Keratinocyte (primary cell): Measurements from ENCODE around the gene CSHL1. TPM values are rescaled to one million over a fixed set of nuclear protein-coding genes. Genes with fewer than 3 reads are reported as not detected.
A peak's percentile ranks its signal among the peaks of the same experiment; 100 is the strongest.
"Not testable (repeated sequence)": the region's sequence is repeated elsewhere in the genome, so short reads cannot be mapped to it uniquely, and the experiment has no call there.

Experiments
- DNase-seq: peaks from one replicate; pipeline ENCODE4 v3.0.0-alpha.2; 2011; ENCODE audit warnings: low read depth, missing footprints, low spot score
- FAIRE-seq: peaks from 2 replicates; lab custom pipeline; 2011; peaks lifted over from hg19 to GRCh38; lab: Jason Lieb, UNC
- H2AFZ ChIP-seq: 2 replicates; pipeline ENCODE4 v1.6.0; 2012; ENCODE audit warnings: low read length, control low read depth, inconsistent platforms; ENCODE audit not compliant: control insufficient read depth
- H3K27ac ChIP-seq: 2 replicates; pipeline ENCODE4 v1.5.1; 2011; ENCODE audit warnings: low read length; ENCODE audit not compliant: control insufficient read depth, insufficient read depth
- H3K27me3 ChIP-seq: 3 replicates; pipeline ENCODE4 v1.6.0; 2011; ENCODE audit warnings: low read length; ENCODE audit not compliant: control insufficient read depth, insufficient read depth; ENCODE audit errors: extremely low read depth
- H3K36me3 ChIP-seq, 2 experiments: 2 replicates in 1 of 2; 3 replicates in 1 of 2; pipeline ENCODE4 v1.5.1; 2011; ENCODE audit warnings: low read length in 2 of 2, mild to moderate bottlenecking in 1 of 2; ENCODE audit not compliant: control insufficient read depth in 2 of 2, insufficient read depth in 2 of 2; ENCODE audit errors: extremely low read depth in 1 of 2
- H3K4me1 ChIP-seq: 3 replicates; pipeline ENCODE4 v1.5.1; 2011; ENCODE audit warnings: low read length; ENCODE audit not compliant: control insufficient read depth, insufficient read depth; ENCODE audit errors: extremely low read depth
- H3K4me2 ChIP-seq: 3 replicates; pipeline ENCODE4 v1.6.0; 2011; ENCODE audit warnings: low read depth, low read length; ENCODE audit not compliant: control insufficient read depth, insufficient read depth; ENCODE audit errors: extremely low read depth
- H3K4me3 ChIP-seq, 3 experiments: fragments of 200-600 bp in 1 of 3; sonication (generic) in 1 of 3; 2 replicates in 2 of 3; 3 replicates in 1 of 3; pipeline ENCODE4 v1.5.1; 2011 to 2016; ENCODE audit warnings: low read length in 3 of 3, mild to moderate bottlenecking in 3 of 3, control low read depth in 2 of 3, inconsistent platforms in 1 of 3, low read depth in 1 of 3, mixed read lengths in 1 of 3, mixed run types in 1 of 3, moderate library complexity in 1 of 3; ENCODE audit not compliant: control insufficient read depth in 2 of 3, insufficient read depth in 2 of 3; ENCODE audit errors: extremely low read depth in 1 of 3
- H3K79me2 ChIP-seq: 2 replicates; pipeline ENCODE4 v1.6.0; 2012; ENCODE audit warnings: low read length; ENCODE audit not compliant: control insufficient read depth, insufficient read depth
- H3K9ac ChIP-seq: 3 replicates; pipeline ENCODE4 v1.6.0; 2011; ENCODE audit warnings: low read length; ENCODE audit not compliant: control insufficient read depth, insufficient read depth; ENCODE audit errors: extremely low read depth
- H3K9me1 ChIP-seq: 3 replicates; pipeline ENCODE4 v1.6.0; 2011; ENCODE audit warnings: low read length; ENCODE audit not compliant: control insufficient read depth, insufficient read depth; ENCODE audit errors: extremely low read depth
- H3K9me3 ChIP-seq: 2 replicates; pipeline ENCODE4 v1.5.1; 2012; ENCODE audit warnings: low read depth, low read length; ENCODE audit not compliant: control insufficient read depth
- H4K20me1 ChIP-seq: 3 replicates; pipeline ENCODE4 v1.6.0; 2011; ENCODE audit warnings: low read length; ENCODE audit not compliant: control insufficient read depth, insufficient read depth; ENCODE audit errors: extremely low read depth
- CTCF ChIP-seq, 3 experiments: IDR thresholded peaks in 1 of 3; conservative IDR thresholded peaks in 1 of 3; optimal IDR thresholded peaks in 1 of 3; 2 replicates in 2 of 3; 3 replicates in 1 of 3; pipeline versions ENCODE3 to v1.5.1; 2011; ENCODE audit warnings: low read length in 3 of 3, mild to moderate bottlenecking in 3 of 3, moderate library complexity in 2 of 3, control low read depth in 1 of 3, inconsistent platforms in 1 of 3; ENCODE audit not compliant: insufficient read depth in 2 of 3; ENCODE audit errors: extremely low read depth in 1 of 3
- dilution Hi-C: fragments of 300-500 bp; cut with MboI; formaldehyde crosslinking; loops from one replicate; pipeline ENCODE4 v1.7.0; 2020; ENCODE audit warnings: low sequenced_read_pairs; ENCODE audit not compliant: extremely low pct_ligation_motif_present
- polyA plus RNA-seq, 5 experiments: library from polyadenylated mRNA; depleted of rRNA in 3 of 5; stranded (reverse) in 3 of 5; stranded (forward) in 1 of 5; unstranded in 1 of 5; fragments of >200 nt; gene quantifications; 1 replicate in 1 of 5; 2 replicates in 3 of 5; 3 replicates in 1 of 5; pipeline versions ENCODE4 v1.2.1 to v1.2.3, GENCODE V29; 2011 to 2012; ENCODE audit warnings: missing spikeins in 2 of 5, low read depth in 1 of 5, low replicate concordance in 1 of 5

Gene CSHL1
- polyA plus RNA-seq, 1 donor (not counting 4 experiments of a cell fraction or from before 2014, with no cell fraction given) = not detected

GRCh38 chr17:63889026-63889848, 21.8 kb downstream of the CSHL1 start:
- H3K36me3 ChIP-seq, H4K20me1 ChIP-seq, dilution Hi-C loops, H3K4me1 ChIP-seq, H2AFZ ChIP-seq, H3K9ac ChIP-seq, H3K4me3 ChIP-seq, H3K27ac ChIP-seq, H3K9me1 ChIP-seq, H3K9me3 ChIP-seq, H3K27me3 ChIP-seq, H3K79me2 ChIP-seq, FAIRE-seq, H3K4me2 ChIP-seq, DNase-seq: not testable (repeated sequence)
- peak in 2 of 3 experiments; percentile 7 to 42 for TF ChIP-seq CTCF (optimal IDR thresholded peaks at IDR 0.05 in 1 of 3, IDR thresholded peaks at IDR 0.05 in 1 of 3, conservative IDR thresholded peaks at IDR 0.05 in 1 of 3; ENCODE audit: extremely low read depth in 1 of 3, insufficient read depth in 2 of 3, low read length in 3 of 3)

GRCh38 chr17:63885119-63885518, 25.9 kb downstream of the CSHL1 start:
- H3K27ac ChIP-seq, H3K4me3 ChIP-seq, H3K36me3 ChIP-seq, H3K4me1 ChIP-seq, H2AFZ ChIP-seq, dilution Hi-C loops, FAIRE-seq, H3K9ac ChIP-seq, H3K9me1 ChIP-seq, H3K27me3 ChIP-seq, H3K4me2 ChIP-seq, H3K79me2 ChIP-seq, H3K9me3 ChIP-seq, H4K20me1 ChIP-seq, DNase-seq: not testable (repeated sequence)

GRCh38 chr17:63882626-63883126, 28.4 kb downstream of the CSHL1 start:
- dilution Hi-C loops, FAIRE-seq, H2AFZ ChIP-seq: not testable (repeated sequence)

More at GRCh38 chr17:63882626-63883126, 28.4 kb downstream of the CSHL1 start:
- not testable (repeated sequence) for H3K79me2 ChIP-seq, H3K27ac ChIP-seq, H4K20me1 ChIP-seq, H3K27me3 ChIP-seq, DNase-seq, H3K9me1 ChIP-seq, H3K9ac ChIP-seq, H3K4me3 ChIP-seq, H3K9me3 ChIP-seq, H3K4me2 ChIP-seq, H3K4me1 ChIP-seq, H3K36me3 ChIP-seq
